GM13976 (cell line): ENCODE data around the gene STRN4.
A peak's percentile ranks its signal among the peaks of the same experiment; 100 is the strongest.

ENCODE experiments used
- DNase-seq: peaks from one replicate; pipeline ENCODE4 v3.0.0; 2012; ENCODE audit warnings: low spot score
- CTCF ChIP-seq: IDR thresholded peaks from 2 replicates; pipeline ENCODE4 v1.5.1; 2012; ENCODE audit warnings: borderline replicate concordance, mild to moderate bottlenecking; ENCODE audit not compliant: insufficient read depth; ENCODE audit errors: extremely low read depth, missing control alignments, control extremely low read depth
- in situ Hi-C: fragments of 300-500 bp; cut with MboI; formaldehyde crosslinking; loops from one replicate; pipeline ENCODE4 v1.12.0; 2022; ENCODE audit warnings: low sequenced_read_pairs, mixed read lengths, inconsistent platforms; ENCODE audit not compliant: unreplicated experiment

The STRN4 gene

GRCh38 chr19:46718934-46719622 is 27.2 kb downstream of the STRN4 start:
- in situ Hi-C loops = no loop called here
- DNase-seq = peak; percentile 71
- TF ChIP-seq CTCF = no peak

- DNase-seq = peak; percentile 71
- in situ Hi-C loops = no loop called here
- no peak for TF ChIP-seq CTCF
These were observed 27.9 kb downstream of the STRN4 start for GRCh38 chr19:46718157-46718933.

GRCh38 chr19:46717716-46718143 is 28.5 kb downstream of the STRN4 start:
- in situ Hi-C loops = no loop called here
- DNase-seq = no peak
- no peak for TF ChIP-seq CTCF

- no peak for TF ChIP-seq CTCF
- peak; percentile 97 for DNase-seq
- in situ Hi-C loops = no loop called here
These were observed 29.1 kb downstream of the STRN4 start, which contains the start of gene PRKD2 for GRCh38 chr19:46717034-46717715. PRKD2 (minus strand) TSS chr19:46717114; CDS start chr19:46716370, 744 bp downstream.

- in situ Hi-C loops = no loop called here
These were observed 29.6 kb downstream of the STRN4 start for GRCh38 chr19:46716672-46717033.

More at GRCh38 chr19:46716672-46717033, 29.6 kb downstream of the STRN4 start:
- no peak for DNase-seq
- TF ChIP-seq CTCF = no peak
